GM18951 (cell line): ENCODE data around the gene SIRT4.

ENCODE experiments used
- POLR2A ChIP-seq: IDR thresholded peaks from 4 replicates; pipeline ENCODE4 v1.6.1; 2011; ENCODE audit warnings: mild to moderate bottlenecking; ENCODE audit not compliant: insufficient read length, insufficient read depth; ENCODE audit errors: extremely low read depth
- in situ Hi-C: fragments of 300-500 bp; cut with MboI; formaldehyde crosslinking; loops from one replicate; pipeline ENCODE4 v1.12.0; 2022; ENCODE audit warnings: low sequenced_read_pairs, mixed read lengths, inconsistent platforms; ENCODE audit not compliant: unreplicated experiment

SIRT4 gene

GRCh38 chr12:120353556-120354317, 51.6 kb downstream of the SIRT4 start:
- no peak for TF ChIP-seq POLR2A
- in situ Hi-C loops: no loop called here

GRCh38 chr12:120356567-120357030, 54.5 kb downstream of the SIRT4 start:
- TF ChIP-seq POLR2A: no peak
- in situ Hi-C loops: no loop called here

- no peak for TF ChIP-seq POLR2A
Observed at GRCh38 chr12:120357104-120357503, 55.0 kb downstream of the SIRT4 start.

GRCh38 chr12:120358412-120359100, 56.4 kb downstream of the SIRT4 start:
- in situ Hi-C loops: no loop called here
- TF ChIP-seq POLR2A: no peak

More at GRCh38 chr12:120357104-120357503, 55.0 kb downstream of the SIRT4 start:
- in situ Hi-C loops: no loop called here

GRCh38 chr12:120359128-120359527, 57.0 kb downstream of the SIRT4 start:
- in situ Hi-C loops: no loop called here
- TF ChIP-seq POLR2A: no peak

- TF ChIP-seq POLR2A: no peak
- in situ Hi-C loops: no loop called here
Observed at GRCh38 chr12:120361506-120362208, 59.5 kb downstream of the SIRT4 start.
